Spleen (tissue), 7 donors: ENCODE results near the gene MYO16.

Experiments used
- CTCF ChIP-seq, 11 experiments: fragments of 200-600 bp in 7 of 11; fragments of 450-650 bp in 4 of 11; sonication (generic) in 4 of 11; IDR thresholded peaks in 8 of 11; conservative IDR thresholded peaks in 3 of 11; 1 replicate in 7 of 11; 2 replicates in 4 of 11; pipeline versions ENCODE4 v1.4.0 to v1.8.0; 2016 to 2021; ENCODE audit warnings: antibody characterized with exemption in 11 of 11, inconsistent platforms in 4 of 11, mild to moderate bottlenecking in 1 of 11
- POLR2A ChIP-seq, 3 donors: fragments of 450-650 bp; IDR thresholded peaks; one replicate each; pipeline ENCODE4 v1.5.1; 2017; ENCODE audit warnings: antibody characterized with exemption in 3 of 3, mild to moderate bottlenecking in 1 of 3
- POLR2AphosphoS5 ChIP-seq, 3 donors: sonication (generic); formaldehyde crosslinking; IDR thresholded peaks; one replicate each; pipeline ENCODE4 v1.5.1; 2017; ENCODE audit warnings: antibody characterized with exemption in 3 of 3
- donor health status: DM: no; HTN: no; CAD: no; lungs with moderate emphysema.
- donor health status: DM: no; HTN: no; CAD: no.
- donor health status: DM: no; HTN: no; CAD: no.

GRCh38 chr13:108667205-108667604, 37.8 kb downstream of the MYO16 start:
- TF ChIP-seq CTCF (IDR thresholded peaks at IDR 0.05 in 8 of 11, conservative IDR thresholded peaks at IDR 0.05 in 3 of 11) (no peak), POLR2A (IDR thresholded peaks at IDR 0.05) (no peak), POLR2AphosphoS5 (IDR thresholded peaks at IDR 0.05) (no peak)
